Thyroid gland (tissue), 4 donors: ENCODE results near the gene STYXL1.

ENCODE experiments used
- POLR2A ChIP-seq, 2 donors: fragments of 450-650 bp; IDR thresholded peaks; one replicate each; pipeline ENCODE4 v1.6.1; 2017; ENCODE audit warnings: antibody characterized with exemption in 2 of 2, mild to moderate bottlenecking in 2 of 2, moderate library complexity in 1 of 2
- TF ChIP-seq, protein P1 (sequence below), 6 experiments: fragments of 200-600 bp in 3 of 6; fragments of 450-650 bp in 3 of 6; sonication (generic) in 3 of 6; IDR thresholded peaks; one replicate each; pipeline ENCODE4 v1.5.1; 2016 to 2019; ENCODE audit warnings: antibody characterized with exemption in 6 of 6, mild to moderate bottlenecking in 2 of 6, inconsistent platforms in 1 of 6, moderate library complexity in 1 of 6

DNA sequence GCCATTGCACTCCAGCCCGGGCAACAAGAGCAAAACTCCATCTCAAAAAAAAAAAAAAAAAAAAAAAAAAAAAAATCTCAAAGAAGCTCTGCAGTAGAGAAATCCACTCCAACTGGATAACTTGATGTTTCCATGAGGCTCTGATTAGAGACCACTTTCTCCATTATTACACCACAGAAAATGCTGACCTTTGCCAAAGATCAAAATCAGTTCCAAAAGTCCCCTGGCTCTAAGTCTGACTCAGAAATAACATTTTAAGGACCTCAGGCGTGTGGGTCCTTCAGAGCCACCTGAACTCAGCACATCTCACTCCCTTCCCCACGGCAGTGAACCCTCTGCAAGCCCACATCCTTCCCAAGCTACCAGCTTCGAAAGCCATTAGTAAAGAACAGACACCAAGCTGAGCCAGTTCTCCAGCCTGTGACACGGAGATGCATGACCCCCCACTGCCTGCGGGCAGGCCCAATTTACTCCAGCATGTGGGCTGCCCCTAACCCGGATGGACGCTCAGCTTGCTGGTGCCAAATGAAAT is 39.6 kb downstream of the STYXL1 start:
- TF ChIP-seq, protein P1, sequence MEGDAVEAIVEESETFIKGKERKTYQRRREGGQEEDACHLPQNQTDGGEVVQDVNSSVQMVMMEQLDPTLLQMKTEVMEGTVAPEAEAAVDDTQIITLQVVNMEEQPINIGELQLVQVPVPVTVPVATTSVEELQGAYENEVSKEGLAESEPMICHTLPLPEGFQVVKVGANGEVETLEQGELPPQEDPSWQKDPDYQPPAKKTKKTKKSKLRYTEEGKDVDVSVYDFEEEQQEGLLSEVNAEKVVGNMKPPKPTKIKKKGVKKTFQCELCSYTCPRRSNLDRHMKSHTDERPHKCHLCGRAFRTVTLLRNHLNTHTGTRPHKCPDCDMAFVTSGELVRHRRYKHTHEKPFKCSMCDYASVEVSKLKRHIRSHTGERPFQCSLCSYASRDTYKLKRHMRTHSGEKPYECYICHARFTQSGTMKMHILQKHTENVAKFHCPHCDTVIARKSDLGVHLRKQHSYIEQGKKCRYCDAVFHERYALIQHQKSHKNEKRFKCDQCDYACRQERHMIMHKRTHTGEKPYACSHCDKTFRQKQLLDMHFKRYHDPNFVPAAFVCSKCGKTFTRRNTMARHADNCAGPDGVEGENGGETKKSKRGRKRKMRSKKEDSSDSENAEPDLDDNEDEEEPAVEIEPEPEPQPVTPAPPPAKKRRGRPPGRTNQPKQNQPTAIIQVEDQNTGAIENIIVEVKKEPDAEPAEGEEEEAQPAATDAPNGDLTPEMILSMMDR (IDR thresholded peaks at IDR 0.05), result no peak
- TF ChIP-seq POLR2A (IDR thresholded peaks at IDR 0.05), result no peak
